Measurements from ENCODE around the gene JPT2.

The JPT2 gene

GRCh38 chr16:1677942-1678499 lies at the start of gene JPT2:
JPT2 (plus strand) TSS chr16:1678279; CDS start chr16:1678313, 34 bp downstream.
- DNase-seq = peak; percentile 96

GRCh38 chr16:1630450-1631213 lies 47.4 kb upstream of the JPT2 start:
- no peak for DNase-seq

GRCh38 chr16:1631230-1631629 lies 46.8 kb upstream of the JPT2 start:
- DNase-seq = no peak

- DNase-seq = no peak
These were observed 46.0 kb upstream of the JPT2 start for GRCh38 chr16:1631931-1632637.

GRCh38 chr16:1632638-1632970 lies 45.5 kb upstream of the JPT2 start:
- DNase-seq = no peak

- no peak for DNase-seq
These were observed 44.8 kb upstream of the JPT2 start for GRCh38 chr16:1633310-1633709.

- no peak for DNase-seq
These were observed 43.5 kb upstream of the JPT2 start for GRCh38 chr16:1634541-1634940.

- DNase-seq = peak; percentile 52
These were observed 43.0 kb upstream of the JPT2 start for GRCh38 chr16:1635070-1635469.

GRCh38 chr16:1637526-1637925 lies 40.6 kb upstream of the JPT2 start:
- DNase-seq = no peak

GRCh38 chr16:1638757-1639156 lies 39.3 kb upstream of the JPT2 start:
- DNase-seq = no peak

GRCh38 chr16:1639282-1639681 lies 38.8 kb upstream of the JPT2 start:
- DNase-seq = no peak

- DNase-seq = no peak
These were observed 38.2 kb upstream of the JPT2 start for GRCh38 chr16:1639860-1640259.

- DNase-seq = no peak
These were observed 37.7 kb upstream of the JPT2 start for GRCh38 chr16:1640261-1640941.

- no peak for DNase-seq
These were observed 36.8 kb upstream of the JPT2 start for GRCh38 chr16:1641261-1641660.

GRCh38 chr16:1642148-1642547 lies 35.9 kb upstream of the JPT2 start:
- no peak for DNase-seq

- DNase-seq = no peak
These were observed 35.3 kb upstream of the JPT2 start for GRCh38 chr16:1642753-1643152.

GRCh38 chr16:1643521-1643920 lies 34.6 kb upstream of the JPT2 start:
- no peak for DNase-seq

- peak; percentile 61 for DNase-seq
These were observed 32.1 kb upstream of the JPT2 start for GRCh38 chr16:1645914-1646525.

- peak; percentile 7 for DNase-seq
These were observed 30.2 kb upstream of the JPT2 start for GRCh38 chr16:1647856-1648255.

- no peak for DNase-seq
These were observed 27.9 kb upstream of the JPT2 start for GRCh38 chr16:1650131-1650530.

GRCh38 chr16:1651094-1651973 lies 26.7 kb upstream of the JPT2 start:
- no peak for DNase-seq

- no peak for DNase-seq
These were observed 26.1 kb upstream of the JPT2 start for GRCh38 chr16:1651974-1652312.

Data from hematopoietic multipotent progenitor cell treated with erythropoietin and hydrocortisone succinate and interleukin-3 and kit ligand, for 8 days (in vitro differentiated cells).